Activated CD4-positive, alpha-beta T cell treated with anti-CD3 and anti-CD28 coated beads, Interleukin-2, Interleukin-4, amounts not matched to agents 100 ng/mL and 50 ng/mL, durations not matched to agents 16 hours and 8 hours (primary cell): ENCODE measurements around the gene RAC2.

ENCODE experiments used
- DNase-seq: peaks from one replicate; pipeline ENCODE4 v3.0.0-alpha.2; 2020; ENCODE audit warnings: low spot score

Gene RAC2

DNA sequence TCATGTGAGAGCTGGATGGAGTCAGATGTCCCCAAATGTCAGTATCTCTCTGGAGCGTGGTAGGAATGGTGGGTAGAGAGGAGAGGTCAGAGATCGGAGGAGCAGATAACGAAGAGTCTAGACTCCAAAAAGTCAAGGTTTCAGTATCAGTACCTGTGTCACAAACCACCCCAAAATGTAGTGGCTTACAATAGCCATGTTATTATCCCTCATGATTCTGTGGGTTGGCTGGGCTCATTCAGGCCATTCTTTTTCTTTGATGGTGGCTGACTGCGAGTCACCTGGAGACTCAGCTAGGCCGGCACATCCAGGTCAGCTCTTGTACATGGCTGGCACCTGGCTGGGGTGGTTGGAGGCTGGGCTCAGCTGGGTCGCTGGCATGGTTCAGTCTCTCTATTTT is 24.5 kb downstream of the RAC2 start:
- no peak for DNase-seq

DNA sequence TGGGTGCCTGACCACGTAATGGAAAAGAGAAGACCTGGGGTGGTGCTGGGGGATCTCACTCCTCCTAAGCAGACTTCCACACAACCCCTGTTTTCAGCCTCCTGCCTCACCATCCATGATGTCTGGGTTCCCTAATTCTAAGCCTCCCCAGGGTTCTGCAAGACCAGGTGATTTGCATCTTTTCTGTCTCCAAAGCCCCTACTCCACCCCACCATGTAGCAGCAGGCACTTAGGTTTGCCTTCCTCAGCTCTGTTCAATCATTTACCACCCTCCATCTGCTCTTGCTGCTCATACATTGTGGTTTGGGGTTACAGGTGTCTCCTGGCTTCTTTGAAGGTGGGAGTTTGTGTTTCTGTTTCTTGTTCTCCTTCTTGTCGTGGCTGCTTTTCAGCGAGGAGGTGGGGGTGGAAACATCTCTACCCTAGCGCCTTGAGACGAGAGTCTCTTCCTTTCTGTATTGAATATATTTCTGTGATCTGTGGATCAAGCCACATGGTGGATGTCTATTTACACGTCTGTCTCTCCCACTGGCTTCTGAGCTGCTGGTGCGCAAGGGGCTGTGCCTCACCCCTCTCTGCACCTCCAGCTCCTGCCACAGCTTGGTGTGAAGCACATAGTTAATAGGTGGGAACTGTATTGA is 25.2 kb downstream of the RAC2 start:
- no peak for DNase-seq

DNA sequence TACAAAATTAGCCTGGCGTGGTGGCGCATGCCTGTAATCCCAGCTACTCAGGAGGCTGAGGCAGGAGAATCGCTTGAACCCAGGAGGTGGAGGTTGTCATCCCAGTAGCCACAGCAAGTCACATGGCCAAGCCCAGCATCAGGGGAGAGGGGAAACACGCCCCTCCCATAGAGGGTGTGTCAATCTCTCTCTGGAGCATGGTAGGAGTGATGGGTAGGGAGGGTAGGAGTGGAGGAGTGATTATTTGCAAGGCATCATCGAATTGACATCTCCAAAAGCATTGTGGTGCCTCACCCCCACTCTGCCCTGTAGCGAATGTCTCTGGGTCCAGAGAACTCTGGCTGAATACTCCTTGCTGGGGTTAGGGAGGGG is 25.7 kb downstream of the RAC2 start:
- DNase-seq = no peak

DNA sequence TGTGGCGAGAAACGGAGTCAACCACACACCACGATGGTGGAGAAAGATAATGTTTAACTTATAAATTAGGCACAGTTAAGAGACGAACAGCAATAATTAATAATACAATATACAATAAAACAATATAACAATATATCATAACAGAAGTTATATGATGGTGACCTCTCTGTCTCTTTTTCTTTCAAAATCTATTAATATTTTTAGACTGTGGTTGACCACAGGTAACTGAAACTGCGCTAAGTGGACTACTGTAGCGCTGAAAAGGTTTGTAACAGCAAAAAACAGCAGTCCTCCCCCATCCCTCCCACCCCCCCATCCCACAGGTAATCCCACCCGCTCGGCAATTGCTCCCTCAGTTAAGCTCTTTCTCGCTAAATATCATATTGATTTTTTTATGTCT is 28.2 kb downstream of the RAC2 start:
- DNase-seq = no peak

DNA sequence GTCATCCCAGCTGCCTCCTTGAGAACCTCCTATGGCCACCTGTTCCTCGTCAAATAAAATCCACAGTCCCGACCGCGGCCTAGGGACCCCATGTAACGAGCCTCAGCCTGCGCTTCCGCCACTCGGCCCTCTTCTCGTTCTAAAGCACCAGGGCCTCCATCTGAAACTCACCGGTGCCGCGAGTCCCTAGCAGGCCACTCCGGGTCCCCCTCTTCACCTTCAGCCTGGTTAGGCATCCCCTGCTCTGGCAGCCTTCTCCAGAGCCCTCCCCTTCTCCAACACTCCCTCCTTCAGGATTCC is 29.4 kb downstream of the RAC2 start:
- DNase-seq = no peak

DNA sequence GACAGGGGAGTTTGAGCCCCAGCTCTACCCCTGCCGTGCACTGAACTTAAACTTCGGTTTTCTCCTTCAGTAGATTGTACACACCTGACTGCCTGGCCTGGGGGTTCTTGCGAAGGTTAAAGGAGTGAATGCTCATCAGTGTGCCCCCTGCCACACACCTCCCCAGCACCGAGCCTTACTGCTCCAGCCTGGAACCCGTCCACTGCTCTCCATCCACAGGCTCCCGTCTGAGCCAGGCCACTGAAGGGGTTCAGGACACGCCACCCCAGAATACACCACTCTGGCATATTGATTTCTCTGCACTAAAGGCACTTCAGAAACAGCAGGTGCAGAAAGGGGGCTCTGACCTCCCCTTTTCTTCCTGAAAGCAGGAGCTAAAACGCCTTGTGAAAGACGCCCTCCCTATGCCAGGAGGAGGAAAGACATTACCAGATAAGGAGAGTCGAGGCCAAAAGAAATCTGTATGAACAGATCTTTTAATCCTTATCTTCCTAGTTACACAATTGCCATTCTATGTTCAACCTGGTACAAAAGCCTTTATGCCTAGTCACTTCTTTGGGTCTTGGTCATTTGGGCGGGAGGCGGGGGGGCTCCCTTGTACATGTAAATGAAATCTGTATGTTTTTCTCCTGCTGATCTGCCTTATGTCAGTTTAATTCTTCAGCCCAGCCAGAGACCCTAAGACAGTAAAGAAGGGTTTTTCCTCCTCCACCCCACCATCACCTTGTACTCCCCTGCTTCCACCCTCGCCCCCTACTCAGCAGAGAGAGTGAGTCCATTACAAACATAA is 29.9 kb downstream of the RAC2 start:
- no peak for DNase-seq

DNA sequence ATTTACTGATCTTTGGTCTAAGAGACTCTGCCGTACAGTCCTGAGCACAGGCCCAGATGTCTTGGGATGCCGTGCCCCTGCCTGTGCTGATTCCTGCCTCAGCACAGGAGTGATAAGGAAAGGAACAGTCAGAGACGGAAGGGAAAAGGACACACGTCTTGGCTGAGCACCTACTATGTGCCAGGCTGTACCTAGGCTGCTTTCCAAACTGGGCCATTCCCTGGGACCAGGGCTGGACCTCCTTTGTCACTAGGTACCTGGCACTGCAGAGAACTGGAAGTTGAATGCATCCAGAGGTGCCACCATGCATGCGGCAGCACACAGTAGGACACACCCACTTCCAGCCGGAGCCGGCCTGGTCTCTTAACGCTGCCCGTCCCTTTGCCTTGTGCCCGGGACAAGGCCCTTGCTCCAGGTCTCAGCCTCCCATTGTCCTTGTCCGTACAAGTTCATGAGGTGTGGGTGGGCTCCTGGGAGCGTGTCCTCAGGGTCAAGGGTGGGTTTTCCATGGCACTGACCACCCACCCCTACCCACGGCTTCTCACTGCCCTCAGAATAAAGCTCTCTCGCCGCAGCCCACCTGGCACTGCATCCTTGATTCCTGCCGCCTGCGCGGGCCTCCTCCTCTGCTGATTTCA is 30.7 kb downstream of the RAC2 start:
- DNase-seq = no peak

DNA sequence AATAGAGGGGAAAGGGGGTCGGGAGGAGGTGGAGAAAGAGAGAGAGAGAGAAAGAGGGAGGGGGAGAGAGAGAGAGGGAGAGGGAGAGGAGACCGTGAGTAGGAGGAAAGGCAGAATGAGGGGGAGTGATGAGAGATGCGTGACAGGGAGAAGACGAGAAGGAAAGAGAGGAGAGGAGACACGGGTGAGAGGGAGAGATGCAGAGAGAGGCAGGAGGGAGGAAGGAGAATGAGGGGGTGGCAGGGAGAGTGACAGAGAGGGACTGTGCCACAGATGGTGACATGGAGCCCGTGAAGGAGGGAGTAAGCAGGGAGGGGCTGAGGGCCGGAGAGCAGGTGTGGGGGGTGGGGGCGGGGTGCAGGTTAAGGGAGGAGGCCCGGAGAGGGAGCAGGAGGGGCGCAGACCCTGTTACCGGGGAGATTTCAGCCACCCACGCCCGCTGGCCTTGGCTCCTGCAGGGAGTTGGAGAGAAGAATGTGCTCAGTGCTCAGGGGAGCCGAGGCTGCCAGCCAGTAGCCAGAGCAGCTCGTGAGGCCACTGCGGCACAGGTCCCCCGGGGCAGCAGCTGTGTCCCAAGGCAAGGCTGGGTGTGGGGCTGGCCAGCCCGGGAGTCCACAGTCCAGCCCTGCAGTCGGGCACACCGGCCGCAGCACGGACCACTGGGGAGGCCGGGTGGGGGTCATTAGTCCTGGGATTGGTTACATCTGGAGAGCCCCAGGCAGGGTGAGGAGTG is 31.7 kb downstream of the RAC2 start, which contains the start of gene SSTR3:
SSTR3 (minus strand) TSS at position 304 of the 733 bp plus-strand sequence. CDS start 4,674 bp downstream, outside the sequence.
- DNase-seq = no peak

DNA sequence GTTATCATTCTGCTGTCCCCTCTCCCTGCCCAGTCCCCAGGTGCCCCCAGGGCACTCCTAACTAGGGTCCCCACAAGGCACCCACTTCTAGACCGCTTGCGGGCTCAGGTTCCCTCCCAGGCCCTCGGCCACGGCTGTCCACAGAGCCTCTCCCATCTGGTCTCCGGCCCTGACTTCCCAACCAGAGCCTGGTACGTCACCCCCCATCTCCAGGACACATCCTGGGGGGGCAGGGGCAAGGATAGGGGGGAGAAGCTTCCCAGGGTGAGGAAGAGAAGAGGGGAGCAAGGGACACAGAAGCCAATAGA is 32.2 kb downstream of the RAC2 start:
- no peak for DNase-seq

DNA sequence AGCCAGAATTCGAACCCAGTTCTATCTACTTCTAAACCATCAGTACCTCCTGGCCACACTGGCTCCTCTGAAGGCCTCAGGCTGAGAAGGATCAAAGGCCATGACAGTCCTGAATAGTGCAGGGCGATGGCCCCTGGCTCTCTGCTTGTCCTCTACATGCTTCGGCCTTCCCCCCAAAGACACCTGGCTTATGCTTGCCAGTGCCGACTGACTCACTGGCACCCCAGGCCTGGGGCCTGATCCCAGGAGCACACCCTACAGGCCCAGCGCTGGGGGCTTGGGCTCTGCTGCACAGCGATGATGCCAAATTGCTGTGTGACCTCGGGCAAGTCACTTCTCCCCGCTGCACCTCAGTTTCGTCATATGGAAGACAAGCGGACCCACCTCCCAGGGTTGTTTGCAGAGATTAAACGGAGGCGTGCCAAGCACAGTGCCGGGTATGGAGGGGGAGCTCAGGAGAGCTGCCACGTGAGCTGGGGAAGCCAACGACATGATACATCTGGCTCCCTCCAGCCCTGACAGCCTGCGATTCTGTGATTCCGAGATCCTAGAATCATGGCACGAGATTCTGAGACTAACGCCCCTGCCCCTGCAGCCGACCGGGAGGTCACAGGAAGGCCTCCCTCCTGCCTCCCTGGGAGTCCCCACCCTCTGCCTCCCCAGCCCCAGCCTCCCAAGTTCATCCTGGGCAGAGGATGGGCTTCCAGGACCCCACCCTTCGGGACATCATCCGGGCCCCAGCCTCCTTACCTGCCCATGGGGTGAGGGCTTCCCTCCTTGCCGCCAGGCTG is 32.8 kb downstream of the RAC2 start:
- no peak for DNase-seq

DNA sequence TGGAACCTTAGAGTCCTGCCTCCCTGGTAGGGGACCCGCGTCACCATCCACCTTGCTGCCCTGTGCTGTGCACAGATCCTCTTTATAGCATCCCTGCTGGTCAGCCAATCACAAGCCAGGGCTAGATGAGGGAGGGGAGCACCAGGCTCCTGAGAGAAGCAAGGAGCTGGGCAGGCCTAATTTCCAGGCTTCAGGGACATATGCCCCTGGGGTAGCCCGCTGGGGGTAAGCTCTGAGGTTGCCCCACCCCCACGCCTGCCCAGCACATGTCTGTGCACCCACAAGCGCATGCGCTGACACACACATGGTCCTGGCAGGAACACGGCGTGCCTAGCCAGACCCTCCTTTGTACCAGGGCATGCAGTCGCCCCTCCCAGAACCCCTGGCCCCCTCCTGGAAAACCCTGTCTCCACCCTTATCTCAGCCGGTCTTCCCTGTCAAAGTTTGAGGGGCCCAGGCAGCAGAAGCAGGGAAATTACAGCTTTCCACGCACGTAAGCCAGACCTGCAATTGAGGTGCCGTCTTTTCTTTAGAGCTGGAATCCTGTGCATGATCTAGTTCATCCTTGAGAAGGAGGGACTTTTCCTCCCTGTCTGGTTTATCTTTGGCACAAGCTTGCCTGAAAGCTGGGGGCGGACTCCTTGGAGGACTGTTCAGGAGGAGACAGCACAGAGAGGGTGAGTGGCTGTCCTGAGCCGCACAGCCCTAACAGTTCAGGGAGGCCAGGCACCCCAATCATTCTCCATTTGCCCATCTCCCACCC is 33.8 kb downstream of the RAC2 start:
- no peak for DNase-seq

DNA sequence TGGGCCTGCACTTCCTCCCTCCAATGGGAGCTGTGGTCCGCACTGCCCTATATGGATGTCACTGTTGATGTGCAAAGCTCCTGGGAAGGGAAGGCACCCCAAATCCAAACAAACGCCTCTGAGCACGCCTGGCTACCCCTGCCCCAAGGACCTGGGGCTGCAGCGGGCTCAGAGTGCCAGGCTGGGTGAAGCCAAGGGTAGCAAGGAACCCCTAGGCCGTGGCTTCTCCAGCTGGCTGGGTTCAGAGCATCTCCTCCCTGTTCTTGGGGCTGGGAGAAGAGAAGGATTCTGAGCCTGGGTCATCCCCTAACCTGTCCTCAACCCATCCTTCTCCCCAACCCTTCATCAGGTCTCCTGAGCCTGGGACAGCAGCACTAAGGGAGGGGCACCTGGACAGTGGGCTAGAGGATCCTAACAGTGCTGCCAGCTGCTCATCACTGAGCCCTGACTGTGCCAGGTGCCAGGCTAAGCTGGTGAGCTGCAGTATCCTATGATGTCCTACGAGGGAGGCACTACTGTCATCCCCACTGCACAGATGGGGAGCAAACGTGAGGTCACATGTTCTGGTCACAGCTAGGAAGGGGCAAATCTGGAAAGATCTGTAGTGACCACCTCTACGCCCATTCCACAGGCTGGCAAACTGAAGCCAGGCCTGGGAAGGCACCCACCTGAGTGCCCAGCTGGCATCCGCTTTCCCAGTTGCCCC is 34.8 kb downstream of the RAC2 start:
- DNase-seq = no peak

DNA sequence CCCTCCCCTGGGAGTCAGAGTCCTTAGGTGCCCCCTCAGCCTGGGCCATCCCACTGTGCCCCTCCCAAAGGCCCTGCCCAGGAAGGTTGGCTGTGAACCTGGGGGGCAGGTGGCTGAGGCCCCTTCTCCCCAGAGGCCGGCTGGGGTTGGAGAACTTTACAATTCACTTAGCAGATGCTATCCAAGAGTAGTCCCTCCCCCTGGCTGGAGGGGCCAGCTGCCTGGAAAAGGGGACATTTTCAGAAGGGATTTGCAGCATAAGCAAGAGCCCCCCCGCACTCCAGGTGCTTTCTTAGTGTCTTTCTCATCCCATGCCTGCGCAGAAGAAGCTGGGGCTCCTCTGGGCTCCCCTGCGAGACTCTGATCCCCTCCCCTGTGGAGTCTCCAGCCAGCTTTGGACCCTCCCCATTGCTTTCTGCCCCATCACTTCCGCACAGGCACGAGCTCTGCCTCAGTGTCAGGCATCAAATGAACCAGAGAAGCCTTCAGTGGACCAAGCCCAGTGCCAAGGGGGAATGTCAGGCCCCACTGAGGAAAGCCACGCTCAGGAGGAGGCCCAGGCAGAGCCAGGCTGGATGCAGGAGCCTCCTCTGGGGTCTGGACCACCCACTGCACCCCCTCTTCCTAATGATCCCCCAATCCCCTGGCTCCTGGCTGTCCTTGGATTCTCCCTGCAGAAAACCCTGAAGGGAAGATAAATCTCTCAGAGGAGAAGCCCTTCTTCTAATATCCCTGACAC is 35.5 kb downstream of the RAC2 start:
- DNase-seq = no peak

DNA sequence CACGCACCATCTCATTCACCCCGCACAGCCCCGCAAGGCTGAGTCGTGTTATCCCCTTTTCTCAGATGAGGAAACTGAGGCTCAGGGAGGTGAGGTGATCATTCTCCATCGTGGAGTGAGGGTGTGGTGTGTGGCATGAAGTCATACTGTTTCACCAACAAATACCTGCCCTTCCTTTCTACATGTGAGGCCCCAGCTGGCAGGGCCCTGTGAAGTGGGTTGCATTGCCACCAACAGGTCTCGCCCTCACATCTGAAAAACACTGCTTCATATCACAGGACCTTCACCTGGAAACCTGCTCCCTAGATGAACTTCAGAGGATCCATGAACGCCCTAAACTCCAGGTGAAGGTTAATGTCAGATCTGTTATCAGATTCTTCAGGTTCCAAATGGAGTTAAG is 36.1 kb downstream of the RAC2 start:
- DNase-seq = no peak

DNA sequence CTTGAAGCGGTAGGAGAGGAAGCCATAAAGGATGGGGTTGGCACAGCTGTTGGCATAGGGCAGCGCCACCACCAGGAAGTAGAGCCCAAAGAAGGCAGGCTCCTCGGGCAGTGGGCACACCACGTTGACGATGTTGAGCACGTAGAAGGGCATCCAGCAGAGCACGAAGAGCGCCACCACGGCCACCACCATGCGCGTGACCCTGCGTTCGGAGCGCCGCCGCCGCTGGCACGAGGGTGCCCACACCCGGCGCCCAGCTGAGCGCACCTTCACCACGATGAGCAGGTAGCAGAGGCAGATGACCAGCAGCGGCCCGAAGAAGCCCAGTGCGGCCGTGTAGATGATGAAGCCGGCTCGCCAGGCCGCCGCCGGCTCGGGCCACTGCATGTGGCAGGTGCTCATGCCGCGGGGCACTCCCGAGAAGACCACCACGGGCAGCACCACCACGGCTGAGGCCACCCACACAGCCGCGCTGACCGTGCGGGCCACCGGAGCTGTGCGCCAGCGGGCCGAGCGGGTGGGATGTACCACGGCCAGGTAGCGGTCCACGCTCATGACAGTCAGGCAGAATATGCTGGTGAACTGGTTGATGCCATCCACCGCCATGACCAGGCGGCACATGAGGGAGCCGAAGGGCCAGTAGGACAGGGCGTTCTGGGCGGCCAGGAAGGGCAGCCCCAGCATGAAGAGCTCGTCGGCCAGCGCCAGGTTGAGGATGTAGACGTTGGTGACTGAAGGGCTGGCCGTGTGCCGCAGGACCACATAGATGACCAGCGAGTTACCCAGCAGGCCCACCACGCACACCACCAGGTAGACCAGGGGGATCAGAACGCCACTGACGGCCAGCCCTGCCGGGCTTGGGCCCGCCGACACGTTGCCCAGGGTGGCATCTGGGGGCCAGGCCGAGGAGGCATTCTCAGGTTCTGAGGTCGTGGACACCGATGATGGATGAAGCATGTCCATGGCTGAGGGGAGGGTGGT is 36.9 kb downstream of the RAC2 start:
- DNase-seq = no peak

DNA sequence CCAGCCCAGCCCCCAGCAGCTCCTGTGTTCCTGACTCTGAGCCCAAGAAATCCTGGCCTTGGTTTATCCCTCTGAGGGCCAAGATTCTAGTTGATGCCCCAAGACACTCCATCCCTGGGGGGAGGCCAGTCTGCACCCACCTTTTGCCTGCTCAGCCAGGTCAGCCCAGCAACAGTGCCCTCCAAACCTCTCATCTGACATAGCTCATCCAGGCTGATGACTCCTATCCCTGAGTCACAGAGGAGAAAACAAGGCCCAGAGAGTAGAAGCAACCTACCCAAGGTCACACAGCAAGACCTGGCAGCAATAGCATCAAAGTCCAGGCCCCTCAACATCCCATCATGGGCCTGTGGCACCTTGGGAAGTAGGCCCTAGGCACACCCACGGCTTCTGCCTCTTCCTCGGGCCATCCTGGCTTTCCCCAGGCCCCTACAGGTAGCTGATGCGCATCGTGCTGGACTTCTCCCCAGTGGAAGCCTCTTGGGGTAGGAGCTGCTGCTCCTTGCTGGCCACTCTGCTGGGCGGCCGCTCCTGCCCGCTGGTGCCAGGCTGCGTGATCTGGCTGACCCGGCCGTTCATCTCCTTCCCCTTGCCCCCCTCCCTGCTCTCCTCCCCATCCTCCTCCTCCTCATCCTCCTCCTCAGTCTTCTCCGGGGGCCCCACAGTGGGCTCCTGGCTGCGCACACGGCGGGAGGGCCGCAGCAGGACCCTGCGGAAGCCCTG is 37.8 kb downstream of the RAC2 start:
- no peak for DNase-seq

DNA sequence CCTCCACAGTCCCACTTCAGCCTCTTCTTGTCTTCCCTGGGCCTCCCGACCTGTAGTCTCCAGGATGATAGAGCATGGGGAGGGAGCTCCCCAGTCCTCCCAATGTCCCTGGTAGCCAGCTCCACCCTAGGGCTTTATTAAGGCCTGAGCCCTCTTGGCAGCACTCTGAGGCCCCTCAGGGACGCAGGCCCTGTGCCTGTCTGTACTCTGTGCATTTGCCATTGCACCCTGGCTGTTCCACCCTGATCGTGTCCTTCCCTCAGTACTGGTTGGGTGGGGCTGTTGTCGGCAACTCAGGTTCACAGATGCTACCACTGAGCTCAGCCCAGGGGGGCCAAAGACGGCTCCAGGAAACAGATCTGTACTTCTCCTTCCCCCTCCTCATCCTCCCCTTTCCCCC is 39.0 kb downstream of the RAC2 start:
- no peak for DNase-seq

DNA sequence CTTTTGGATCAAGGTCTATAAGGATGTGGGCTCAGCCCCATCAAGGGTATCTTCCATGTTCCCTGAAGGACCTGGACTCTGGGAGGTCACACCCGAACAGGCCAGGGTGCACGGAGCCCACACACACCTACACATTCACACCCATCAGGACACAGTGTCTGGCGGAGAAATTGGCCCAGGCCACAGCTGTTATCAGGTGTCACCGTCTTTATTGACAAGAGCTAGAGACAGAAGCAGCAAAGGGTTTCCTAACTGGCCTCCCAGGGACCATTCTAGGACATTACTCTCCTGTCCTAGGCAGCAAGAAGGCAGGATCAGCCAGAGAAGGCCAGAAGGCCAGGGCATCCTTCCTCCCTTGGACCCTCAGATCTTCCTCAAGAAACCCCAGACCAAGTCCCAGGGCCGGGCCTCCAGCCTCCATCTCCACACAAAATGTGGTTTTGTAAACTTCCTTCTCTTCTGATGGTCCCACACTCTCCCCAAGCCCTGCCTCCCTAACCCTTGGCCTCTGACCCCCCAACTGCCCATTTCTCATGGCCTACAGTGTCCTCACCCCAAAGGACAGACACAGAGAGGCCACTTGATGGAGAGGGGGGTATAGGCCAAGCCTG is 39.9 kb downstream of the RAC2 start:
- no peak for DNase-seq
